Vagina (tissue), 2 donors: ENCODE data around the gene PRKAG2. TPM values are rescaled to one million over a fixed set of nuclear protein-coding genes. Genes with fewer than 3 reads are reported as not detected.

ENCODE experiments used
- DNase-seq, 2 donors: peaks; one replicate each; pipeline ENCODE4 v3.0.0-alpha.2; 2017; ENCODE audit errors: extremely low spot score in 2 of 2
- H3K27ac ChIP-seq: fragments of 200-600 bp; sonication (generic); one replicate; pipeline ENCODE4 v1.5.1; 2019
- H3K27me3 ChIP-seq: fragments of 200-600 bp; sonication (generic); one replicate; pipeline ENCODE4 v1.5.1; 2019
- H3K36me3 ChIP-seq, 2 donors: fragments of 200-600 bp; sonication (generic); one replicate each; pipeline ENCODE4 v1.5.1; 2017 to 2019
- H3K4me1 ChIP-seq: fragments of 200-600 bp; sonication (generic); one replicate; pipeline ENCODE4 v1.5.1; 2019
- H3K4me3 ChIP-seq, 2 donors: fragments of 200-600 bp; sonication (generic); 1 replicate in 1 of 2; 2 replicates in 1 of 2; pipeline ENCODE4 v1.5.1; 2016 to 2019
- H3K9me3 ChIP-seq: fragments of 200-600 bp; sonication (generic); one replicate; pipeline ENCODE4 v1.5.1; 2019
- CTCF ChIP-seq, 3 experiments: fragments of 450-650 bp in 2 of 3; fragments of 200-600 bp in 1 of 3; sonication (generic) in 1 of 3; IDR thresholded peaks; one replicate each; pipeline ENCODE4 v1.5.1; 2017 to 2019; ENCODE audit warnings: antibody characterized with exemption in 3 of 3, mild to moderate bottlenecking in 2 of 3, moderate library complexity in 2 of 3
- POLR2A ChIP-seq, 2 donors: fragments of 450-650 bp; IDR thresholded peaks; one replicate each; pipeline ENCODE4 v1.6.1; 2017; ENCODE audit warnings: antibody characterized with exemption in 2 of 2, mild to moderate bottlenecking in 2 of 2, moderate library complexity in 2 of 2
- POLR2AphosphoS5 ChIP-seq, 2 donors: sonication (generic); formaldehyde crosslinking; IDR thresholded peaks; one replicate each; pipeline ENCODE4 v1.9.0; 2017; ENCODE audit warnings: antibody characterized with exemption in 2 of 2, mild to moderate bottlenecking in 2 of 2, low read depth in 1 of 2; ENCODE audit not compliant: insufficient read depth in 1 of 2
- intact Hi-C: fragments of 100-400 bp; cut with DNase I; formaldehyde crosslinking; loops from one replicate; pipeline ENCODE4 v1.15.1; 2023
- total RNA-seq: library from RNA; depleted of rRNA; stranded (reverse); fragments of >200 nt; gene quantifications from one replicate; pipeline ENCODE4 v1.2.3, GENCODE V29; 2016

PRKAG2 gene
- total RNA-seq, 1 donor from 2014 or later, result 25.0 TPM

GRCh38 chr7:151729521-151729921 lies 147.4 kb downstream of the PRKAG2 start:
- Histone ChIP-seq H3K9me3 (no peaks in the 10 kb centered on the region), H3K4me3 (no peak overlapping the region), H3K4me1 (peaks cover 17% of the 10 kb centered on the region), H3K27ac (no peak overlapping the region), H3K36me3 (no peaks in the 10 kb centered on the region), H3K27me3 (no peaks in the 10 kb centered on the region)
- intact Hi-C loops, result no loop called here
- TF ChIP-seq POLR2A (IDR thresholded peaks at IDR 0.05), result no peak
- no peak for TF ChIP-seq POLR2AphosphoS5 (IDR thresholded peaks at IDR 0.05; ENCODE audit: insufficient read depth in 1 of 2, low read depth in 1 of 2)
- no peak for TF ChIP-seq CTCF (IDR thresholded peaks at IDR 0.05)
- no peak for DNase-seq

GRCh38 chr7:151728746-151729145 lies 148.2 kb downstream of the PRKAG2 start:
- Histone ChIP-seq H3K4me3 (no peak overlapping the region), H3K27ac (peak overlapping the region; percentile 59), H3K4me1 (peaks cover 17% of the 10 kb centered on the region), H3K9me3 (no peaks in the 10 kb centered on the region), H3K27me3 (no peaks in the 10 kb centered on the region), H3K36me3 (no peaks in the 10 kb centered on the region)
- TF ChIP-seq POLR2AphosphoS5 (IDR thresholded peaks at IDR 0.05; ENCODE audit: insufficient read depth in 1 of 2, low read depth in 1 of 2) (no peak), CTCF (IDR thresholded peaks at IDR 0.05) (no peak), POLR2A (IDR thresholded peaks at IDR 0.05) (no peak)
- DNase-seq, result no peak
- intact Hi-C loops, result no loop called here

- H3K27ac ChIP-seq, result peak overlapping the region; percentile 59
- intact Hi-C loops, result no loop called here
- TF ChIP-seq POLR2AphosphoS5 (IDR thresholded peaks at IDR 0.05; ENCODE audit: insufficient read depth in 1 of 2, low read depth in 1 of 2) (no peak), CTCF (IDR thresholded peaks at IDR 0.05) (no peak), POLR2A (IDR thresholded peaks at IDR 0.05) (no peak)
These were observed 148.6 kb downstream of the PRKAG2 start for GRCh38 chr7:151728286-151728660.

GRCh38 chr7:151727579-151728285 lies 149.2 kb downstream of the PRKAG2 start:
- Histone ChIP-seq H3K9me3 (no peaks in the 10 kb centered on the region), H3K27ac (peak overlapping the region; percentile 59), H3K4me1 (peaks cover 17% of the 10 kb centered on the region), H3K27me3 (no peaks in the 10 kb centered on the region), H3K4me3 (no peak overlapping the region), H3K36me3 (no peaks in the 10 kb centered on the region)
- peak in 1 of 2 donors; percentile 95 for DNase-seq
- intact Hi-C loops, result no loop called here
- TF ChIP-seq POLR2A (IDR thresholded peaks at IDR 0.05), result no peak
- TF ChIP-seq CTCF (IDR thresholded peaks at IDR 0.05), result peak in 1 of 3 experiments; percentile 37
- peak; percentile 77 to 84 for TF ChIP-seq POLR2AphosphoS5 (IDR thresholded peaks at IDR 0.05; ENCODE audit: insufficient read depth in 1 of 2, low read depth in 1 of 2)

More at GRCh38 chr7:151728286-151728660, 148.6 kb downstream of the PRKAG2 start:
- DNase-seq, result no peak
- H3K4me1 ChIP-seq, result peaks cover 17% of the 10 kb centered on the region
- H3K9me3 ChIP-seq, result no peaks in the 10 kb centered on the region
- H3K4me3 ChIP-seq, result no peak overlapping the region
- H3K36me3 ChIP-seq, result no peaks in the 10 kb centered on the region
- no peaks in the 10 kb centered on the region for H3K27me3 ChIP-seq
